Immature natural killer cell (primary cell): ENCODE data around the gene GJC1. TPM values are rescaled to one million over a fixed set of nuclear protein-coding genes. Genes with fewer than 3 reads are reported as not detected.

ENCODE experiments used
- DNase-seq, 3 donors: peaks; one replicate each; pipeline ENCODE4 v3.0.0; 2022; ENCODE audit warnings: mixed read lengths in 1 of 3
- H3K27ac Mint-ChIP-seq, 6 donors: one replicate each; pipeline ENCODE4 v1.8.0; 2020; ENCODE audit warnings: mixed read lengths in 6 of 6, mild to moderate bottlenecking in 5 of 6, inconsistent platforms in 4 of 6, moderate library complexity in 3 of 6
- H3K27me3 Mint-ChIP-seq, 3 donors: one replicate each; pipeline ENCODE4 v1.8.0; 2020 to 2021; ENCODE audit warnings: low read depth in 3 of 3, mild to moderate bottlenecking in 3 of 3, mixed read lengths in 3 of 3, moderate library complexity in 3 of 3, inconsistent platforms in 1 of 3
- H3K36me3 Mint-ChIP-seq, 3 donors: one replicate each; pipeline ENCODE4 v1.8.0; 2020; ENCODE audit warnings: mixed read lengths in 3 of 3, inconsistent platforms in 2 of 3, mild to moderate bottlenecking in 2 of 3
- H3K4me1 Mint-ChIP-seq, 2 donors: one replicate each; pipeline ENCODE4 v1.8.0; 2020; ENCODE audit warnings: inconsistent platforms in 2 of 2, mild to moderate bottlenecking in 2 of 2, mixed read lengths in 2 of 2, moderate library complexity in 1 of 2
- H3K4me3 Mint-ChIP-seq, 5 donors: one replicate each; pipeline ENCODE4 v1.8.0; 2020; ENCODE audit warnings: mild to moderate bottlenecking in 5 of 5, mixed read lengths in 5 of 5, inconsistent platforms in 3 of 5, moderate library complexity in 3 of 5
- H3K9me3 Mint-ChIP-seq, 6 donors: one replicate each; pipeline ENCODE4 v1.8.0; 2020; ENCODE audit warnings: mild to moderate bottlenecking in 6 of 6, mixed read lengths in 6 of 6, inconsistent platforms in 4 of 6, moderate library complexity in 3 of 6
- polyA plus RNA-seq, 3 donors: library from polyadenylated mRNA; unstranded; fragments of 300-500 nt; fragmentation: Illumina TruSeq; gene quantifications; one replicate each; pipeline ENCODE4 v1.2.3, GENCODE V29; 2021

GJC1 gene
- polyA plus RNA-seq, 3 donors from 2014 or later, result not detected

DNA sequence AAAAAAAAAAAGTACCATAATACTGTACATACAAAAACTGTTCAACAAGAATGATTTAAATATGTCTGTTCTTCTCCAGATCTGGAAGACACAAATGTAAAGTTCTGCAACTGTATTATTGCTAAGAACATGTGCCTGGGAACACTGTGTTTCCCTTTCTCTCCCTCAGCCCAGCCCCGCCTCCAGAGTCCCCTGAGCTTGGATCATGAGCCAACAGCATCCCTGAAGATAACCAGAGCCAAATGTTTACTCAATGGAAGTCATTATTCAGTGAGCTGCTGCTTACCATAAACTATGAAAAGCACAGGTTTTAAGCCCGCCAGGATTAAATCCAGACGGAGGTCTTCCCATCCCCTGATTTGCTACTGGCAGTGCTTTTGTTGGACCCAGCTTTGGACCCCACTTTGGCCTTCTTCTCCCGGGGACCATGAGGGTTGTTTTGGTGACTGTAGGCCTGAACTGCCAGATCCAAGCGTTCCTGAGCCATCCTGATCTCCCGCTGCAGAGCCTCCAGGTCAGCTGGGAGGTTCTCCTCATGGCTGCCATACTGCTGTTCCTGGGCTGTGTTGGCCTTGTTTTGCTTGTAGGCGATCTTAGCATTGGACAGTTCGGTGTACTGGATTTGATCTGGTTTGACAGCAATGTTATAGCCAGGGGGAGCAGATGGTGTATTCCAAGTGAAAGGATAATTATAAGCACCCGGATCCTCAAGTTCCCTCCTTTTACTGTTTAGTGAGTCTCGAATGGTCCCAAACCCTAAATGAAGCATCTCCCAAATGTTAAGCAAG is 25.6 kb downstream of the GJC1 start:
- no peaks in the 10 kb centered on the region for H3K9me3 Mint-ChIP-seq
- no peaks in the 10 kb centered on the region for H3K36me3 Mint-ChIP-seq
- H3K4me3 Mint-ChIP-seq, result no peak overlapping the region
- no peaks in the 10 kb centered on the region for H3K4me1 Mint-ChIP-seq
- no peak for DNase-seq
- peaks cover 1 to 6% (median 4%) of the 10 kb centered on the region in 3 donors for H3K27me3 Mint-ChIP-seq
- H3K27ac Mint-ChIP-seq, result no peak overlapping the region

DNA sequence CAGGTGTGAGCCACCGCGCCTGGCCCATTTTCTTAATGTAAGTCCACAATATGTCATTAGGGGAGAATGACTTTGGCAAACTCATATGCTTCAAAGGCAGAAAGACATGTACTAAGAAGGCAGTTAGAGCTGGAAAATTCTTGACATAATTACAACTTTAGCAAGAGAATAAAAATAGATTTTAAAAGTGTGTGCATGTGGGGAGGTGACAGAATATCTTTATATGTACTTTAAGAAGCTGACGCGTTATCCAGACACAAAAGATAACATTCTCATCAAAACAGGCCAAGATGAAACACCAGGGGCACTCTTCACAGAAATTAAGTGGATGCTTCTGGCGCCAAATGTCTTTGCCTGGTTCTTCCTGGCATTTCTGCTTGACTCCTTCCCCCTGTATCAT is 28.2 kb downstream of the GJC1 start:
- Mint-ChIP-seq H3K4me3 (no peak overlapping the region), H3K36me3 (no peaks in the 10 kb centered on the region), H3K27ac (no peak overlapping the region), H3K27me3 (peaks cover under 1 to 6% (median 2%) of the 10 kb centered on the region in 3 donors), H3K4me1 (no peaks in the 10 kb centered on the region), H3K9me3 (no peaks in the 10 kb centered on the region)
- no peak for DNase-seq

- Mint-ChIP-seq H3K36me3 (no peaks in the 10 kb centered on the region), H3K9me3 (no peaks in the 10 kb centered on the region), H3K4me1 (no peaks in the 10 kb centered on the region), H3K4me3 (no peak overlapping the region), H3K27ac (no peak overlapping the region), H3K27me3 (peaks cover 4 to 6% (median 6%) of the 10 kb centered on the region in 3 donors)
- no peak for DNase-seq
These were observed 31.7 kb downstream of the GJC1 start for GRCh38 chr17:44798356-44798755.

DNA sequence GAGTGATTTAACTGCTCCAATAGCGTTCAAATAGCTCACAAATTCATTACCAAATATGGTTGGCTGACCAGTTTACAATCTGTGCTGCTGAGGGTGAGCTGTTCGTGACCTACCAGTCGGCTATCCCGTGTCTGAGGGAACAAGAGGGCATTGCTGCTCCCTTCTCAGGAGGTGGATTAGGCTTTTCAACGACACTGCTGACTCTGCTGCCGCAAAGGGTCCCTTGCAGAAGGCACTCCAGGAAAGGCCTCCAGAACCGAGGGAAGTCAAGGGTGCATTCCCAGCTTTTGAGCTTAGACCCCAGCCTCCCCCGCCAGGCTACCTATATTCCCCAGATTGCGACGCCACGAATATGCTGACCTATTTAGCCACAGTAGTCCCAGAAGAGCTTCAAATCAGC is 32.3 kb downstream of the GJC1 start:
- H3K4me3 Mint-ChIP-seq, result no peak overlapping the region
- no peak overlapping the region for H3K27ac Mint-ChIP-seq
- H3K36me3 Mint-ChIP-seq, result no peaks in the 10 kb centered on the region
- DNase-seq, result no peak
- H3K4me1 Mint-ChIP-seq, result no peaks in the 10 kb centered on the region
- H3K27me3 Mint-ChIP-seq, result peaks cover 4 to 7% (median 6%) of the 10 kb centered on the region in 3 donors
- H3K9me3 Mint-ChIP-seq, result no peaks in the 10 kb centered on the region

DNA sequence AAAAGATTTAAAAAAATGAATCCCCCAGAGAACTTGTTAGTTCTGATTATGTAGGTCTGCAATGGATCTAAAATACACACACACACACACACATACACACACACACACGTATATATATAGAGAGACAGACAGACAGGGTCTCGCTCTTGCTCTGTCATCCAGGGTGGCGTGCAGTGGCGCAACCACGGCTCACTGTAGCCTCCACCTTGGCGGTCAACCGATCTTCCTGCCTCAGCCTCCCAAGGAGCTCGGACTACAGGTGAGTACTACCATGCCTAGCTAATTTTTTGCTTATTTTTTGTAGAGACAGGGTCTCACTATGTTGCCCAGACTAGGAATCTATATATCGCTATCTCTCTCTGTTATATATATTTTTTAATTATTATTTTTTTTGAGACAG is 33.4 kb downstream of the GJC1 start:
- no peak for DNase-seq
- Mint-ChIP-seq H3K27ac (no peak overlapping the region), H3K4me3 (no peak overlapping the region), H3K9me3 (no peaks in the 10 kb centered on the region), H3K27me3 (peaks cover 4 to 12% (median 6%) of the 10 kb centered on the region in 3 donors), H3K36me3 (no peaks in the 10 kb centered on the region), H3K4me1 (no peaks in the 10 kb centered on the region)

DNA sequence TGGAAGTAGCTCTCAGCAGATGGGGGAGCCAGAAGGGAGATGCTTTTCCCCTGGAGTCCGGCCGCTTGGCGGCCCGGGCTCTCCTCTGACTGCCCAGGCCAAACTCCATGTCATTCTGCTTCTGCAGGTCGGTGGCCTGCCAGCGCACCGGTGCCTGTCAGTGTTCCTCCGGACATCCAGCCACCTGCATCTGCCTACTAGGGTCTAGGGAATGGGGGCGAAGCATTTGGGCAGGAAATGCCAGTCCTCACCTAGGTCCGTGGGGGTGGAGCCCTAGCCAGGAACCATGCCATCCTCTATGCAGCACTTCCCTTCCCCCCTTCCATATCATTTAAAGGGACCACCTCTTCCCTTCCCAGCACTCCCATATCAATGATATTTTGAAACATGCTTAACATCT is 34.2 kb downstream of the GJC1 start:
- Mint-ChIP-seq H3K36me3 (no peaks in the 10 kb centered on the region), H3K4me1 (no peaks in the 10 kb centered on the region), H3K27me3 (peaks cover 4 to 12% (median 4%) of the 10 kb centered on the region in 3 donors), H3K9me3 (no peaks in the 10 kb centered on the region), H3K27ac (no peak overlapping the region), H3K4me3 (no peak overlapping the region)
- DNase-seq, result no peak

- H3K4me3 Mint-ChIP-seq, result no peak overlapping the region
- no peak overlapping the region for H3K27ac Mint-ChIP-seq
- no peak for DNase-seq
- no peaks in the 10 kb centered on the region for H3K9me3 Mint-ChIP-seq
- H3K4me1 Mint-ChIP-seq, result no peaks in the 10 kb centered on the region
- peaks cover 0 to 12% (median 4%) of the 10 kb centered on the region in 3 donors for H3K27me3 Mint-ChIP-seq
- no peaks in the 10 kb centered on the region for H3K36me3 Mint-ChIP-seq
These were observed 34.7 kb downstream of the GJC1 start for GRCh38 chr17:44795421-44795820.

GRCh38 chr17:44794851-44795413 is 35.2 kb downstream of the GJC1 start:
- DNase-seq, result no peak
- Mint-ChIP-seq H3K27ac (no peak overlapping the region), H3K4me3 (no peak overlapping the region), H3K4me1 (no peaks in the 10 kb centered on the region), H3K36me3 (no peaks in the 10 kb centered on the region), H3K27me3 (peaks cover 0 to 12% (median 4%) of the 10 kb centered on the region in 3 donors), H3K9me3 (no peaks in the 10 kb centered on the region)

DNA sequence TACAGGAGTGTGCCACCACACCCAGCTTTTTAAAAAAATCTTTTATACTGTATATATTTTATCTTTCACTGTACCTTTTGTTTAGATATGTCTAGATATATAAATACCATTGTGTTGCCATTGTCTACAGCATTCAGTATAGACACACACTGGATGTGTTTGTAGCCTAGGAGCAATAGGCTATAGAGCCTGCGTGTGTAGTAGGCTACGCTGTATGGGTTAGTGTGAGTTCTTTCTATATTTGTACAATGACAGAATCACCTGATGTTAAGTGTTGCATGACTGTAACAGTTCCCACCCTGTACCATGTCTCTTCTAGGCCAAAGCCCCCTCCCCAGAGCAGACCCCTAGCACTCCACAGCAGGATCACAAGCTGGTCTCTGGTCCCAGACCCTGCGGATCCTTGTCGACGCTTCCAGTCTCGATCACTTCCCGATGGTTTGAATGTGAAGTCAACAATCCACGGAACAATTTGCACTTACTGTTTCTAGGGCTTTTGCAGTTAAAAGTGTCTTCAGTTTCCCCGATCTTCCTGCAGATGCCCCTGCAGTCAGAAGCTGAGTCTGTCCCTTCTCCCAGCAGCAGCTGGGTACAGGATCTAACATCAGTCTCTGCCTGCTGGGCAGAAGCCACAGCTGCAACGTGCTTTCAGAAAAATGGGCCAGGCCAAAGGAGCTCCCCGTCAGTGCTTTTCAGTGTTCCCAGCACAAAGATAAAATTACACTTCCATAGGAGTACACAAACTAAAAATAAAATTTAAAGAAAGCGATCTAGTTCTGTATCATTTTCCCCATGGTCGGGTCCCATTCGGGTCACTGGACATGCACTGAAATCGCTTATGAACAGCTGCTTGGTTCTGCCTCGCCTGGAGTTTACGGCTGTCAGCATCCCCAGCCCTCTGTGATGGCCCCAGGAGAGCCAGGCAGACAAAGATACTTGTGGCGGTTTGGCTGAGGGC is 35.9 kb downstream of the GJC1 start:
- H3K27me3 Mint-ChIP-seq, result peaks cover 0 to 12% (median 4%) of the 10 kb centered on the region in 3 donors
- no peak for DNase-seq
- no peak overlapping the region for H3K4me3 Mint-ChIP-seq
- no peak overlapping the region for H3K27ac Mint-ChIP-seq
- no peaks in the 10 kb centered on the region for H3K36me3 Mint-ChIP-seq
- no peaks in the 10 kb centered on the region for H3K4me1 Mint-ChIP-seq
- H3K9me3 Mint-ChIP-seq, result no peaks in the 10 kb centered on the region

DNA sequence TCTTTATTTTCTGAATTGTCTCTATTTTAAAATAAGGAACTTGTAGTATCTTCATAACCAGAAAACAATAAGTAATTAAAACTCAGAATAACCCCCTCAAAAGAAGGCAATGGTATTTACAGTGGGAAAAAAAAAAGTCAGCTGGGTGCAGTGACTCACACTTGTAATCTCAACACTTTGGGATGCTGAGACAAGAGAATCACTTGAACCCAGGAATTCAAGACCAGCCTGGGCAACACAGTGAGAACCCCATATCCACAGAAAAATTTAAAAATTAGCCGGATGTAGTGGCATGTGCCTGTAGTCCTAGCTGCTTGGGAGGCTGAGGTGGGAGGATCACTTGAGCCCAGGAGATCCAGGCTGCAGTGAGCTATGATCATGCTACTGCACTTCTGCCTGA is 37.8 kb downstream of the GJC1 start:
- Mint-ChIP-seq H3K36me3 (no peaks in the 10 kb centered on the region), H3K27me3 (peaks cover 0 to 10% (median 4%) of the 10 kb centered on the region in 3 donors), H3K4me3 (no peak overlapping the region), H3K4me1 (no peaks in the 10 kb centered on the region), H3K9me3 (no peaks in the 10 kb centered on the region), H3K27ac (no peak overlapping the region)
- DNase-seq, result no peak

DNA sequence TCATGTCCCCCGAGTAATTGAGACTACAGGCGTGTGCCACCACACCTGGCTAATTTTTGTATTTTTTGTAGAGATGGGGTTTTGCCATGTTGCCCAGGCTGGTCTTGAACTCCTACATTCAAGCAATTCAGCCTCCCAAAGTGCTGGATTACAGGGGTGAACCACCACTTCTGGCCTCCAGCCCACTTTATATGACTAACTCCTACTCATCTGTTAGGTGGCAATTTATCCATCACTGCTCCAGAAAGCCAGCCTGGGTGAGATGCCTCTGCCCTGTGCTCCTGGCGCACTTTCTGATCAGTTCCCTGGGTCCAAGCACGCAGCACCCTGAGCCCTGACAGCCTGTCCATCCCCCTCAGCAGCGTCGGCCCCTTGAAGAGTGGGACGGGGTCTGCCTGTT is 41.9 kb downstream of the GJC1 start:
- no peaks in the 10 kb centered on the region for H3K4me1 Mint-ChIP-seq
- peaks cover 0 to 5% (median 0%) of the 10 kb centered on the region in 3 donors for H3K27me3 Mint-ChIP-seq
- no peaks in the 10 kb centered on the region for H3K9me3 Mint-ChIP-seq
- H3K4me3 Mint-ChIP-seq, result no peak overlapping the region
- no peaks in the 10 kb centered on the region for H3K36me3 Mint-ChIP-seq
- H3K27ac Mint-ChIP-seq, result no peak overlapping the region
- DNase-seq, result no peak

DNA sequence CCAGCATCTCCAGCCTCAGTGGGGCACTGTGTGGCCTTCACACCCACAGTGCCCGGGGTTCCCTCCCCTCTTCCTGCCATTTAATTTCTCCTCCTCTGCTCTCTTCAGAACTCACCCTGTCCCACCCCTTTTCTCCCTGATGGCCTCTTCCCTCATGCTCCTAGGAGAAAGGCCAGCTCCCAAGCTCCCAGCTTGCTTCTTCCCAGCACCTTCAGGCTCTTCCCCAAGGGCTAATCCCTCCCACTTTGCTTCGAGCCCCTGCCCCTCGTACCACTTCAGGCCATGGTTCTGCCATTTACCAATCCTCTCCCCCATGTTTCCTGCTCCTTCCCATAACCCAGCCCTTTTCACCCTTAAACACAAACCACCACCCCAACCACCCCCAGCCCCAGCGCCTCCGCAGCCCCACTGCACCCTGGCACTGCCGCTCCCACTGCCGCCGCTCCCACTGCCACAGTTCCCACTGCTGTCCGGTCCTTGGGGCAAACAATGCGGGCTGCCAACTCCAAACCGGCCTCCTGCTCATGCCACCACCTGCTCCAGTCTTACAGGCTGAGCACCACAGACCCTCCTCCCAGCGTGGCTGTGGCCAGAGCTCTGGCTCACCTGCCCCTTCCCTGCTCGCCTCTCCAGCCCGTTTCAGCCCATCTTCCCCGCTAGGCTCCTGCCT is 42.7 kb downstream of the GJC1 start:
- DNase-seq, result no peak
- Mint-ChIP-seq H3K27ac (no peak overlapping the region), H3K27me3 (peaks cover 0 to 3% (median 2%) of the 10 kb centered on the region in 3 donors), H3K4me3 (no peak overlapping the region), H3K9me3 (no peaks in the 10 kb centered on the region), H3K36me3 (no peaks in the 10 kb centered on the region), H3K4me1 (no peaks in the 10 kb centered on the region)

GRCh38 chr17:44786551-44787081 is 43.5 kb downstream of the GJC1 start:
- Mint-ChIP-seq H3K27me3 (peaks cover 0 to 2% (median 0%) of the 10 kb centered on the region in 3 donors), H3K36me3 (no peaks in the 10 kb centered on the region), H3K9me3 (no peaks in the 10 kb centered on the region), H3K27ac (no peak overlapping the region), H3K4me1 (no peaks in the 10 kb centered on the region), H3K4me3 (no peak overlapping the region)
- DNase-seq, result no peak
